H9 (cell line): ENCODE results near the gene TGFBR2. TPM values are rescaled to one million over a fixed set of nuclear protein-coding genes. Genes with fewer than 3 reads are reported as not detected.

Source experiments
- DNase-seq: peaks from one replicate; pipeline ENCODE4 v3.0.0-alpha.2; 2017
- H2AFZ ChIP-seq: one replicate; pipeline ENCODE4 v1.6.1; 2013; ENCODE audit warnings: mild to moderate bottlenecking, low read length, control low read depth, moderate library complexity
- H2AK5ac ChIP-seq: 2 replicates; pipeline ENCODE4 v1.6.1; 2013; ENCODE audit warnings: low read length, control low read depth, mixed read lengths; ENCODE audit not compliant: insufficient read length
- H2BK120ac ChIP-seq: one replicate; pipeline ENCODE4 v1.6.1; 2013; ENCODE audit warnings: low read depth, mild to moderate bottlenecking, low read length, control low read depth, inconsistent platforms; ENCODE audit not compliant: poor library complexity, severe bottlenecking
- H2BK12ac ChIP-seq: 2 replicates; pipeline ENCODE4 v1.6.1; 2013; ENCODE audit warnings: low read length, control low read depth, mixed read lengths, low read depth; ENCODE audit not compliant: insufficient read length
- H2BK15ac ChIP-seq: 2 replicates; pipeline ENCODE4 v1.6.1; 2013; ENCODE audit warnings: low read depth, low read length, control low read depth
- H2BK20ac ChIP-seq: one replicate; pipeline ENCODE4 v1.6.1; 2013; ENCODE audit warnings: low read depth, mild to moderate bottlenecking, low read length, control low read depth, inconsistent platforms; ENCODE audit not compliant: poor library complexity, severe bottlenecking
- H2BK5ac ChIP-seq: 2 replicates; pipeline ENCODE4 v1.6.1; 2013; ENCODE audit warnings: low read length, control low read depth, mixed read lengths; ENCODE audit not compliant: insufficient read length
- H3K14ac ChIP-seq: 2 replicates; pipeline ENCODE4 v1.6.1; 2013; ENCODE audit warnings: low read length, control low read depth; ENCODE audit not compliant: insufficient read depth
- H3K18ac ChIP-seq: 2 replicates; pipeline ENCODE4 v1.6.1; 2013; ENCODE audit warnings: low read depth, mild to moderate bottlenecking, mixed read lengths, low read length, control low read depth; ENCODE audit not compliant: insufficient read length
- H3K23ac ChIP-seq: 2 replicates; pipeline ENCODE4 v1.6.1; 2013; ENCODE audit warnings: low read length, control low read depth, mixed read lengths, low read depth; ENCODE audit not compliant: insufficient read length
- H3K23me2 ChIP-seq: 2 replicates; pipeline ENCODE4 v1.6.1; 2013; ENCODE audit warnings: low read depth, mild to moderate bottlenecking, mixed read lengths, low read length, control low read depth; ENCODE audit not compliant: insufficient read length, poor library complexity, severe bottlenecking
- H3K27ac ChIP-seq: 2 replicates; pipeline ENCODE4 v1.5.1; 2013; ENCODE audit warnings: low read length, control low read depth, mixed read lengths, low read depth; ENCODE audit not compliant: insufficient read length
- H3K27me3 ChIP-seq: 2 replicates; pipeline ENCODE4 v1.6.1; 2013; ENCODE audit warnings: low read length, control low read depth, inconsistent platforms; ENCODE audit not compliant: insufficient read depth
- H3K4ac ChIP-seq: 2 replicates; pipeline ENCODE4 v1.6.1; 2013; ENCODE audit warnings: low read depth, mild to moderate bottlenecking, control low read depth, inconsistent platforms, low read length, moderate library complexity
- H3K4me1 ChIP-seq: 2 replicates; pipeline ENCODE4 v1.6.1; 2013; ENCODE audit warnings: low read length, control low read depth, inconsistent platforms; ENCODE audit not compliant: insufficient read depth
- H3K4me2 ChIP-seq: 2 replicates; pipeline ENCODE4 v1.6.1; 2013; ENCODE audit warnings: low read length, control low read depth, mixed read lengths; ENCODE audit not compliant: insufficient read length, insufficient read depth
- H3K56ac ChIP-seq: 2 replicates; pipeline ENCODE4 v1.6.1; 2013; ENCODE audit warnings: low read depth, mild to moderate bottlenecking, mixed read lengths, low read length, control low read depth; ENCODE audit not compliant: insufficient read length
- H3K79me1 ChIP-seq: 2 replicates; pipeline ENCODE4 v1.6.1; 2013; ENCODE audit warnings: low read depth, mild to moderate bottlenecking, moderate library complexity, low read length, control low read depth, inconsistent platforms; ENCODE audit not compliant: insufficient read depth, poor library complexity, severe bottlenecking
- H3K79me2 ChIP-seq: 2 replicates; pipeline ENCODE4 v1.6.1; 2013; ENCODE audit warnings: low read length, control low read depth, inconsistent platforms; ENCODE audit not compliant: insufficient read depth
- H3K9ac ChIP-seq: 2 replicates; pipeline ENCODE4 v1.6.1; 2013; ENCODE audit warnings: low read length, control low read depth, mixed read lengths; ENCODE audit not compliant: insufficient read length; ENCODE audit errors: extremely low read depth
- H3K9me3 ChIP-seq: one replicate; pipeline ENCODE4 v1.6.1; 2013; ENCODE audit warnings: low read depth, low read length, inconsistent platforms; ENCODE audit not compliant: control insufficient read depth
- H3T11ph ChIP-seq: one replicate; pipeline ENCODE4 v1.6.1; 2013; ENCODE audit warnings: mild to moderate bottlenecking, low read length, control low read depth, inconsistent platforms
- H4K20me1 ChIP-seq: one replicate; pipeline ENCODE4 v1.6.1; 2013; ENCODE audit not compliant: control insufficient read depth, insufficient read length, insufficient read depth
- H4K5ac ChIP-seq: 2 replicates; pipeline ENCODE4 v1.6.1; 2013; ENCODE audit warnings: low read depth, mild to moderate bottlenecking, mixed read lengths, low read length, control low read depth; ENCODE audit not compliant: insufficient read length
- H4K8ac ChIP-seq: replicated peaks from 2 replicates; pipeline ENCODE4 v1.6.1; 2013; ENCODE audit warnings: low read length, control low read depth, mixed read lengths, low read depth; ENCODE audit not compliant: insufficient read length
- H4K91ac ChIP-seq: 2 replicates; pipeline ENCODE4 v1.6.1; 2013; ENCODE audit warnings: low read depth, mild to moderate bottlenecking, moderate library complexity, mixed read lengths, low read length, control low read depth; ENCODE audit not compliant: insufficient read length
- H3K27ac Mint-ChIP-seq, 3 experiments: 2 replicates in 2 of 3; 3 replicates in 1 of 3; pipeline ENCODE4 v1.8.0; 2020 to 2021; ENCODE audit warnings: mixed read lengths in 3 of 3, mild to moderate bottlenecking in 1 of 3, moderate library complexity in 1 of 3
- H3K27me3 Mint-ChIP-seq: 2 replicates; pipeline ENCODE4 v1.8.0; 2021; ENCODE audit warnings: low read depth, mild to moderate bottlenecking, moderate library complexity, mixed read lengths
- H3K36me3 Mint-ChIP-seq, 3 experiments: 2 replicates in 2 of 3; 3 replicates in 1 of 3; pipeline ENCODE4 v1.8.0; 2020 to 2021; ENCODE audit warnings: low read depth in 3 of 3, mixed read lengths in 3 of 3; ENCODE audit not compliant: insufficient read depth in 1 of 3
- H3K4me1 Mint-ChIP-seq, 2 experiments: 2 replicates each; pipeline ENCODE4 v1.8.0; 2020; ENCODE audit warnings: mixed read lengths in 2 of 2
- H3K4me3 Mint-ChIP-seq, 2 experiments: 2 replicates in 1 of 2; 3 replicates in 1 of 2; pipeline ENCODE4 v1.8.0; 2020 to 2021; ENCODE audit warnings: mild to moderate bottlenecking in 2 of 2, mixed read lengths in 2 of 2, moderate library complexity in 1 of 2
- H3K9me3 Mint-ChIP-seq, 2 experiments: 2 replicates in 1 of 2; 3 replicates in 1 of 2; pipeline ENCODE4 v1.8.0; 2020; ENCODE audit warnings: mild to moderate bottlenecking in 2 of 2, mixed read lengths in 2 of 2, moderate library complexity in 1 of 2
- WGBS: extraction: QIAGEN DNeasy Blood & Tissue Kit; methylation state at CpG from one replicate; pipeline ENCODE4 v1.1.7; 2013; ENCODE audit warnings: missing lambda C conversion rate, low lambda C conversion rate, mixed read lengths; ENCODE audit not compliant: insufficient read length; ENCODE audit errors: extremely low coverage; 5-methylcytosine and 5-hydroxymethylcytosine counted together
- total RNA-seq: library from RNA; stranded (reverse); gene quantifications from 2 replicates; pipeline ENCODE4 v1.2.1, GENCODE V29; 2021
- TF ChIP-seq, protein P1 (sequence below): fragments of 200-600 bp; sonication (generic); conservative IDR thresholded peaks from 3 replicates; pipeline ENCODE4 v1.8.0; 2021; ENCODE audit warnings: antibody characterized with exemption, mild to moderate bottlenecking

TGFBR2 gene
- total RNA-seq, 1 experiment from 2014 or later = 10.6 TPM

GRCh38 chr3:30629746-30630145 is 23.3 kb downstream of the TGFBR2 start:
- no peak overlapping the region for H2BK20ac ChIP-seq
- no peak for DNase-seq
- H3K4me1 ChIP-seq = peaks cover 4% of the 10 kb centered on the region
- no peak overlapping the region for H3K56ac ChIP-seq
- no peak overlapping the region for H3T11ph ChIP-seq
- H3K18ac ChIP-seq = no peak overlapping the region
- no peak overlapping the region for H2BK5ac ChIP-seq
- H3K79me1 ChIP-seq = no peaks in the 10 kb centered on the region
- Mint-ChIP-seq H3K27me3 (no peaks in the 10 kb centered on the region), H3K4me1 (peaks cover 47 to 52% of the 10 kb centered on the region in 2 experiments), H3K27ac (peak overlapping the region in 1 of 3 experiments; percentile 50; a peak in 2 of 7 replicates), H3K9me3 (no peaks in the 10 kb centered on the region), H3K4me3 (no peak overlapping the region), H3K36me3 (peaks cover 14 to 19% (median 16%) of the 10 kb centered on the region in 3 experiments)
- no peak overlapping the region for H3K23ac ChIP-seq
- H2BK12ac ChIP-seq = no peak overlapping the region
- no CpG with 5 or more reads among the region's 6 CpGs for WGBS
- no peaks in the 10 kb centered on the region for H3K9me3 ChIP-seq
- H4K8ac ChIP-seq = no peak overlapping the region
- H3K4ac ChIP-seq = no peak overlapping the region
- no peak overlapping the region for H4K5ac ChIP-seq
- no peak overlapping the region for H2AK5ac ChIP-seq
- H4K91ac ChIP-seq = no peak overlapping the region
- H2AFZ ChIP-seq = no peak overlapping the region
- H3K27me3 ChIP-seq = no peaks in the 10 kb centered on the region
- H3K79me2 ChIP-seq = peaks cover 10% of the 10 kb centered on the region; the same call in 1 of the 2 replicates
- no peak overlapping the region for H3K4me2 ChIP-seq
- no peaks in the 10 kb centered on the region for H4K20me1 ChIP-seq
- no peaks in the 10 kb centered on the region for H3K23me2 ChIP-seq
- TF ChIP-seq, protein P1, sequence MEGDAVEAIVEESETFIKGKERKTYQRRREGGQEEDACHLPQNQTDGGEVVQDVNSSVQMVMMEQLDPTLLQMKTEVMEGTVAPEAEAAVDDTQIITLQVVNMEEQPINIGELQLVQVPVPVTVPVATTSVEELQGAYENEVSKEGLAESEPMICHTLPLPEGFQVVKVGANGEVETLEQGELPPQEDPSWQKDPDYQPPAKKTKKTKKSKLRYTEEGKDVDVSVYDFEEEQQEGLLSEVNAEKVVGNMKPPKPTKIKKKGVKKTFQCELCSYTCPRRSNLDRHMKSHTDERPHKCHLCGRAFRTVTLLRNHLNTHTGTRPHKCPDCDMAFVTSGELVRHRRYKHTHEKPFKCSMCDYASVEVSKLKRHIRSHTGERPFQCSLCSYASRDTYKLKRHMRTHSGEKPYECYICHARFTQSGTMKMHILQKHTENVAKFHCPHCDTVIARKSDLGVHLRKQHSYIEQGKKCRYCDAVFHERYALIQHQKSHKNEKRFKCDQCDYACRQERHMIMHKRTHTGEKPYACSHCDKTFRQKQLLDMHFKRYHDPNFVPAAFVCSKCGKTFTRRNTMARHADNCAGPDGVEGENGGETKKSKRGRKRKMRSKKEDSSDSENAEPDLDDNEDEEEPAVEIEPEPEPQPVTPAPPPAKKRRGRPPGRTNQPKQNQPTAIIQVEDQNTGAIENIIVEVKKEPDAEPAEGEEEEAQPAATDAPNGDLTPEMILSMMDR = no peak
- no peak overlapping the region for H3K14ac ChIP-seq
- H2BK15ac ChIP-seq = no peak overlapping the region
- no peak overlapping the region for H2BK120ac ChIP-seq
- H3K27ac ChIP-seq = no peak overlapping the region
- H3K9ac ChIP-seq = no peak overlapping the region
